ENCODE measurements around the gene TULP3. TPM values are rescaled to one million over a fixed set of nuclear protein-coding genes. Genes with fewer than 3 reads are reported as not detected.

The TULP3 gene
- total and polyA plus RNA-seq, 2 of the 8 experiments (the other 6 are each of a cell fraction or from before 2014, with no cell fraction given): 18.4 to 21.2 TPM

DNA sequence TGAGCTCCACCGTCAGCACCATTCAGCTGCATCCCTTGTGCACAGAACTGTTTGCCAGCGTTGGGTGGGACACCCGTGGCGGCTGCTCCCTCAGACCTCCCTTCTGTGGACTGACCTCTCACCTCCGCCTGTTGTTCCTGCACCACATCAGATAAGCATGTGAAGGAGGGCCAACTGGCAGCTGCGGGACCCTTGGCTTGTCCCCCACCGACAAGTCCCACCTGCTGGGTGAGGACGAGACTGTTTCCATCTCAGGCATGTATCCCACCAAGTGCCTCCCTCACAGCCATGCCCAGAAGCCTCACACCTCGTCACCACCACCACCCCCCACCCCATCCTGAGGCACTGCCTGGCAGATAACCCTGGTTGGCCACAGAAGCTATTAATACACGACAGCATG is 49.9 kb downstream of the TULP3 start:
- H4K91ac ChIP-seq (replicated peaks; ENCODE audit: insufficient read length, low read length): no peak overlapping the region
- no peaks in the 10 kb centered on the region for H3K79me1 ChIP-seq (ENCODE audit: low read depth, low read length)
- no peak overlapping the region for H3K9ac ChIP-seq (replicated peaks in 1 of 4; ENCODE audit: extremely low read depth in 1 of 4, low read depth in 3 of 4, low read length in 3 of 4)
- H4K20me1 ChIP-seq (replicated peaks in 1 of 2; ENCODE audit: control insufficient read depth in 1 of 2, insufficient read depth in 2 of 2, low read length in 2 of 2): peaks cover 0 to 2% of the 10 kb centered on the region in 2 experiments
- H3K4ac ChIP-seq (replicated peaks; ENCODE audit: insufficient read length, low read depth, low read length): no peak overlapping the region
- no peaks in the 10 kb centered on the region for H3K27me3 ChIP-seq (replicated peaks in 1 of 4; ENCODE audit: control insufficient read depth in 3 of 4, extremely low read depth in 1 of 4, insufficient read depth in 3 of 4, low read length in 3 of 4)
- H2AK5ac ChIP-seq (ENCODE audit: low read depth, low read length): no peak overlapping the region
- FAIRE-seq (no peak), DNase-seq (ENCODE audit: low read depth in 1 of 2, low spot score in 2 of 2) (no peak)
- no peak overlapping the region for H3K4me2 ChIP-seq (ENCODE audit: insufficient read depth in 1 of 2, low read depth in 2 of 2, low read length in 2 of 2)
- H3K4me1 ChIP-seq (replicated peaks in 1 of 4; ENCODE audit: control insufficient read depth in 3 of 4, insufficient read depth in 4 of 4, low read length in 3 of 4): no peaks in the 10 kb centered on the region
- no peak overlapping the region for H2BK120ac ChIP-seq (replicated peaks; ENCODE audit: low read depth, low read length)
- ChIA-PET POLR2A (ENCODE audit: partially characterized antibody) (interaction anchor here (0.6 to 1.3 kb wide), 5 partner anchors 21 to 152 kb away, joined by 3 to 4 read pairs (median 3); partner anchors contain the start of gene NRIP2), CTCF (ENCODE audit: partially characterized antibody) (interaction anchor here (0.6 to 9.9 kb wide), 9 partner anchors 11 to 117 kb away, joined by 3 to 143 read pairs (median 4); partner anchors contain the start of gene TULP3)
- H2BK20ac ChIP-seq (ENCODE audit: low read length): no peak overlapping the region
- no peak overlapping the region for H4K8ac ChIP-seq (ENCODE audit: extremely low read depth, insufficient read depth, low read length)
- 88% methylated on average over 10 of the region's 10 CpGs; no CpG with 5 or more reads in 1 of the 2 experiments for WGBS, 2 experiments (ENCODE audit: extremely low coverage in 1 of 2, insufficient coverage in 1 of 2, insufficient read length in 1 of 2, insufficient replicate concordance in 2 of 2, low coverage in 1 of 2, low lambda C conversion rate in 2 of 2, missing lambda C conversion rate in 1 of 2)
- H3K4me3 ChIP-seq (ENCODE audit: extremely low read depth in 1 of 4, insufficient read depth in 2 of 4, low read depth in 3 of 4, low read length in 4 of 4): no peak overlapping the region
- H3K23me2 ChIP-seq (ENCODE audit: low read depth, low read length): no peaks in the 10 kb centered on the region
- H4K5ac ChIP-seq (ENCODE audit: insufficient read length, low read depth, low read length): no peak overlapping the region
- no peak overlapping the region for H3K18ac ChIP-seq (ENCODE audit: extremely low read depth, low read length)
- H3K23ac ChIP-seq (ENCODE audit: insufficient read length): no peak overlapping the region
- H3K27ac ChIP-seq (ENCODE audit: low read depth, low read length): no peak overlapping the region
- H3K14ac ChIP-seq (ENCODE audit: insufficient read length): no peak overlapping the region
- H3K79me2 ChIP-seq (ENCODE audit: control insufficient read depth in 1 of 2, insufficient read depth in 2 of 2, low read length in 2 of 2): no peaks in the 10 kb centered on the region
- no peak overlapping the region for H3K56ac ChIP-seq (replicated peaks; ENCODE audit: insufficient read length, low read depth, low read length)
- H3K9me3 ChIP-seq (ENCODE audit: insufficient read depth in 2 of 2, low read depth in 1 of 2, low read length in 1 of 2): no peaks in the 10 kb centered on the region
- no peak overlapping the region for H2AFZ ChIP-seq (ENCODE audit: low read length)
- H2BK5ac ChIP-seq (ENCODE audit: low read depth, low read length): no peak overlapping the region
- no peak overlapping the region for H2BK15ac ChIP-seq (ENCODE audit: low read length)
- no peak overlapping the region for H2BK12ac ChIP-seq (ENCODE audit: low read depth, low read length)
- H3K36me3 ChIP-seq (ENCODE audit: control insufficient read depth in 2 of 4, insufficient read depth in 4 of 4, low read length in 3 of 4): peaks cover 0 to 20% (median 0%) of the 10 kb centered on the region in 4 experiments; a peak in 3 of 8 replicates
